Measurements from ENCODE around the gene AGPAT3.
"Not testable (repeated sequence)": the region's sequence is repeated elsewhere in the genome, so short reads cannot be mapped to it uniquely, and the experiment has no call there.

The AGPAT3 gene

DNA sequence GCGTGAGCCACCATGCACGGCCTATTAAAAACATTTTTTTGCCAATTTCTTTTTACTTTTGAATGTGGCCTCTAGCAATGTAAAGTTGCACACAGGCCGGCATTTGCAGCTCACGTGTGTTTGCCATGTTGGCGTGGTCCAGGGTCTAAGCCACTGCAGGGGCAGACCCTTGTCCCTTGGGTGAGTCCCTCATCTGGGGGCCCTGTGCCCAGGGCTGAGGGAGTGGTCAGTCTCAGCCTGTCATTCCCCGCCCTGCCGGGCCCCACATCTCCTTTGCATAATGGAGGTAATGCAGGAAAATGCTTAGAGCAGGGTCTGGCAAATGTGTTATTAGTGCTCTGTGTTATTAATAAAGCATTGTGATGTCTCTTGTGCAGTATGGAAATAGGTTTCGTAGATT lies 16.9 kb downstream of the AGPAT3 start:
- no peak for DNase-seq (ENCODE audit: low read depth in 2 of 3, low spot score in 1 of 3)

- DNase-seq (ENCODE audit: low read depth in 2 of 3, low spot score in 1 of 3): no peak
These were observed 18.0 kb downstream of the AGPAT3 start for GRCh38 chr21:43882952-43883545.

DNA sequence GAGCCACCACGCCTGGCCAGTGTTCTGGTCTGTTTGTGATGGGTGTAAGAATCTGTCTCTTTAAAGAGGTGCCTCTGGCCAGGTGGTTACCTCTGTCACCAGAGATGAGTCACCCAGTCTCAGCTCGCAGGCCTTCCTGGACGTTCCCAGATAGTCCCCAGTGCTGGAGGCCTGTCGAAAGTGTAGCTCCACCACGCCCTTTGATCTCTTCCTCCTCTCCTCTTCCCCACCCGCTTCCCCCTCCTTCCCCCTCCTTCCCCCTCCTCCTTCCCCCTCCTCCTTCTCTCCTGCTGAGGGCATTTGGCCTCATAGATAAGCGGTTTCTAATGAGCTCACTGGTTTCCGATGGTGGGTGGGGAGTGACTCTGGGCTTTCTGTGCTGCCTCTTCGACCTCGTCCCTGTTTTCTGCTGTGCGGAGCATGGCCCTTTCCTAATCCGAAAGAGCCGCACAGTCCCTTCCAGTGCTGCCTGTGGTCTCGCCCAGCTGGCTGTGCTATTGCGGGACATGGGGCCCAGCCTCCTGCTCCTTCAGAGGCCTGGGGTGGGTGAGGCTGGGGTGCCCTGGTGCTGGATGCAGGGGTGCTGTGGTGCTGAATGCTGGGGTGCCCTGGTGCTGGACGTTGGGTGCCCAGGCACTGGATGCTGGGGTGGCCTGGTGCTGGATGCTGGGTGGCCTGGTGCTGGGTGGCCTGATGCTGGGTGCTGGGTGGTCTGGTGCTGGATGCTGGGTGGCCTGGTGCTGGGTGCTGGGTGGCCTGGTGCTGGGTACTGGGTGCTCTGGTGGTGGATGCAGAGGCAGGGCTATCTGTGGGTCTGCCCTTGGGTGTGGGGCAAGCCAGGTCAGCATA lies 19.2 kb downstream of the AGPAT3 start:
- peak in 1 of 3 donors; percentile 12 for DNase-seq (ENCODE audit: low read depth in 2 of 3, low spot score in 1 of 3)

GRCh38 chr21:43884861-43885417 lies 19.9 kb downstream of the AGPAT3 start:
- DNase-seq (ENCODE audit: low read depth in 2 of 3, low spot score in 1 of 3): no peak

- no peak for DNase-seq (ENCODE audit: low read depth in 2 of 3, low spot score in 1 of 3)
These were observed 20.7 kb downstream of the AGPAT3 start for GRCh38 chr21:43885721-43886120.

- no peak for DNase-seq (ENCODE audit: low read depth in 2 of 3, low spot score in 1 of 3)
These were observed 21.5 kb downstream of the AGPAT3 start for GRCh38 chr21:43886565-43886964.

DNA sequence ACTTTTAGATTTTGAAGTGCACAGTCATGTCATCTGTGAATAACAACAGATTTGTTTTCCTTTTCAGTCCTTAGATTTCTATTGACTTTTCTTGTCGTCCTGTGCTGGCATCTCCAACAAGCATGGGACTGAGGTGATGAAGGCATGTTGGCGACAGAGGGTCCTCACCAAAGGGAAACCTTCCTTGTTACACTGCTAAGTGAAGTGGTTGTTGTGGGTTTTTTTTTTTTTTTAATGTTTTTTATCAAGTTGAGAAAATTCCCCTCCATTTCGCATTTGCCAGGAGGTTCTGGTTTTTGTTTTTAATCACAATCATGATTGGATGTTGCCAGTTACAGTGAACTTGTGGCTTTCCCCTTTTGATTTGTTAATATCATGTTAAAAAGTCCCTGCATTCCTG lies 24.0 kb downstream of the AGPAT3 start:
- DNase-seq (ENCODE audit: low read depth in 2 of 3, low spot score in 1 of 3): no peak

DNA sequence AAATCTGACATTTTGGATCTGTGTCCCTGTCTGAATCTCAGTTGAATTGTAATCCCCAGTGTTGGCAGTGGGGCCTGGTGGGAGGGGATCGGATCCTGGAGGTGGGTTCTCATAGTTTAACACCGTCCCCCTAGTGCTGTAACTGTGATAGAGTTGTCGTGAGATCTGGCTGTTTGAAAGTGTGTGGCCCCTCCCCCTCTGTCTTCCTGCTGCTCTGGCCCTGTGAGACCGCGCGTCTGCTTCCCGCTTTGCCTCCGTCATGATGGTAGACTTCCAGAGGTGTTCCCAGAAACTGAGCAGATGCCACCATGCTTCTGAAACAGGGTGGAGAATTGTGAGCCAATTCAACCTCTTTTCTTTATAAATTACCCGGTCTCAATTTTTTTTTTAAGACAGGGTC lies 25.0 kb downstream of the AGPAT3 start:
- no peak for DNase-seq (ENCODE audit: low read depth in 2 of 3, low spot score in 1 of 3)

DNA sequence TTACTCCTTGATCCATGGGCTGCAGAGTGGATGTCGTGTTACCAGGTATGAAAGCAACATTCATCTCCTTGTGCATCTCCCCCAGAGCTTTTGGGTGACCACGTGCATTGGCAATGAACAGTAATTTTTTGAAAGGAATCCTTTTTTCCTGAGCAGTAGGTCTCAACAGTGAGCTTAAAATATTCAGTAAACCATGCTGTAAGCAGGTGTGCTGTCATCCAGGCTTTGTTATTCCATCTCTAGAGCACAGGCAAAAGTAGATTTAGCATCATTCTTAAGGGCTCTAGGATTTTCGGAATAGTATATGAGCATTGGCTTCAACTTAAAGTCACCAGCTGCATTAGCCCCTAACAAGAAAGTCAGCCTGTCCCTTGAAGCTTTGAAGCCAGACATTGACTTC lies 27.3 kb downstream of the AGPAT3 start:
- no peak for DNase-seq (ENCODE audit: low read depth in 2 of 3, low spot score in 1 of 3)

GRCh38 chr21:43892984-43893535 lies 28.0 kb downstream of the AGPAT3 start:
- DNase-seq (ENCODE audit: low read depth in 2 of 3, low spot score in 1 of 3): no peak

DNA sequence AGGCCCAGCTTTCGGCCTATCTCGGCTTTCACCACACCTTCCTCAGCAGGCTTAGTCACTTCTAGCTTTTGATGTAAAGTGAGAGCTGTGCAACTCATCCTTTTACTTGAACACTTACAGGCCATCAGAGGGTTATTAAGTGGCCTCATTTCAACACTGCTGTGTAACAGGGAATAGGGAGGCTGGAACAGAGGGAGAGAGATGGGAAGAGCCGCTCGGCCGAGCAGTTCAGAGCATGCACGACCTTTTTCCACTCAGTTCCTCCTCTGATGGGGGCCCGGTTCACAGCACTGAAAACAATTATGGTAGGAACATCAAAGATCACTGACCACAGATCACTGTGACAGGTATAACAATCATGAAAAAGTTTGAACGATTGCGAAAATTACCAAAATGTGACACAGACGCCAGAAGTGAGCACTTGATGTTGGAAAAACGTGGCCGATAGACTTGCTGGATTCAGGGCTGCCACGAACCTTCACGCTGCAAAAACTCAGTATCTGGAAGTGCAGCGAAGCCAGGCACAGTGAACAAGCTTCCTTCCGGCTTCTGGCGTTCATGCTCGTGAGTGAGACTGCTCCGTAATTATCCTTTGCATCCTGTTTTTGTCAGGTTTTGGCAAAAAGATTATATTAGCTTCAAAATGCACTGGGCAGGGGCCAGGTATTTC lies 28.6 kb downstream of the AGPAT3 start:
- peak in 1 of 3 donors; percentile 30 for DNase-seq (ENCODE audit: low read depth in 2 of 3, low spot score in 1 of 3)

DNA sequence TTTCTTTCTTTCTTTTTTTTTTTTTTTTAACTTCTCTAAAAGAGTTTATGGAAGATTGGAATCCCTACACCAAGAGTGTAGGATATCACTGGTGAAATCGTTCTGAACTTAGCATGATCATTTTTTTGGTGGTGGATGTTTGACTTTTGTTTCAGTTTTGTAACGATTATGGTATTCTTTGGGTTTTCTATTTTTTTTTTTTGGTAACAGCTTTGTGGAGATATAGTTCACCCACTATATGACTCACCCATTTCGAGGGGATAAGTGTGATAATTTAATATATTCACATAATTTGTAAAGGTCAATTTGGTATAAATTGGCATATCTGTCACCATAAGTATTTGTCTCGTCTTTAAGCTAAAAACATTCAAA lies 29.2 kb downstream of the AGPAT3 start:
- DNase-seq (ENCODE audit: low read depth in 2 of 3, low spot score in 1 of 3): no peak

- DNase-seq (ENCODE audit: low read depth in 2 of 3, low spot score in 1 of 3): no peak
These were observed 30.2 kb downstream of the AGPAT3 start for GRCh38 chr21:43895196-43895595.

GRCh38 chr21:43896696-43897299 lies 31.8 kb downstream of the AGPAT3 start:
- DNase-seq (ENCODE audit: low read depth in 2 of 3, low spot score in 1 of 3): not testable (repeated sequence)

DNA sequence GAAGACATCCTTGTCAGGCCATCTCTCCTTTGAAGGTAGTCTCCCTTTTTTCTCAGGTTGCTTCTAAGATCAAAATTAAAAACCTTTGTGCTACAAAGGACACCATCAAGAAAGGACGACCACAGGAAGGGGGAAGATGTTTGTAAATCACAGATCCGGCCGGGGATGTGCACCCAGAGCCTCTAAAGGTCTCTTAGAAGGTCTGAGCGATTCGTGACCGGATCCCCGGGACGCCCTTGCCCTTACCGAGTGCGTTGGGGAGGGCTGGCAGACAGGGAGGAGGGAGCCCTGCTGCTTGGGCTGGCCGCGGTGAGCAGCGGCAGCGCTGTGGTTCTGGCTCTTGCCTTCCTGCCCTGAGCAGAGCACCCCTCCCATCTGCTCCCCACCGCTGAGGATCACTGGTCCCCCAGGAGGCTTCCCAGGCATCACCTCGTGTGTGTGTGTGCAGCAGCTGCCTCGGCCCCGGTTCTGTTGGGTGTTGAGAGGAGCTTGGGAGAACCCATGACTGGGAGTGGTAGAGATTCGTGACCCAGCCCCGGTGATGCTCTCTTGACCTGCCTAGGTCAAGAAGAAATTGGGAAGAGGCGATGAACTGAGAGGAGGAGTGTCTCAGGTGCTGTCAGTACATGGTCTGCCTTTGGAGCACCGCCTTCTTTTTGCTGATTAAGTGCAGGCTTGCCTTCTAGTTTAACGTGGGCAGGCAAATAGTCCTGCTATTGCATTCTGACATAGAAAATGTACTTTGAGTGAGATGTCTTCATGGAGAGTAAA lies 34.5 kb downstream of the AGPAT3 start:
- DNase-seq (ENCODE audit: low read depth in 2 of 3, low spot score in 1 of 3): no peak

DNA sequence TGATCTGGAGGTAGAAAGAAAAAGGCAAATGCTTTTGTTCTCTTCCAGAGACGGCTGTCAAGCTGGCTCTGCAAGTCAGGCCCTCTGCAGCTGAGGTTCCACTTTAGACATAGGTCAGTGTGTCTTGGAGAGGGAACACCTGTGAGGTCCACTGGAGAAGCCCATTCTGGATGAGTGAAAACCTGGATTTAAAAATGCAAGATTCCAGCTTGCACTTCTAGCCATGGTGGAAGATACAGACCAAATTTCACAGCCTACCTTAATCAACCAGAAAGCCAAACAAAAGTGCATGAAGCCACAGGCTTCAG lies 35.0 kb downstream of the AGPAT3 start:
- no peak for DNase-seq (ENCODE audit: low read depth in 2 of 3, low spot score in 1 of 3)

DNA sequence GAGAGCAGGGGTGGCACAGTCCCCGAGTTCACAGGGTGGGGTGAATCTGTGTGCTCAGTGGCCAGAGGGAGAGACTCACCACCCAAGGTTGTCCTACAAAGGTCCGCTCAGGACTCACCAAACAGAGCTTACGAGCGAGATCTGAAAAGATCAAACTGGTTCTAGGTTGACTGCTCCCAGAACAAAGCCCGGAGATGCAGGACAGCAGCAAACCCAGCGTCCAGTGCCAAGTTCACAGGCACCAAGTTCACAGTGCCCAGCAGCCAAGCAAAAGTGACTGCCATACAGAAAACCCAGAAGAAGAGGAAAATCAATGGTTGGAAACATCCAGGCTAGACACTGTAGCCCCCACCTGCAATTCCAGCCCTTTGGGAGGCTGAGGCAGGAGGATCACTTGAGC lies 35.7 kb downstream of the AGPAT3 start:
- DNase-seq (ENCODE audit: low read depth in 2 of 3, low spot score in 1 of 3): no peak

DNA sequence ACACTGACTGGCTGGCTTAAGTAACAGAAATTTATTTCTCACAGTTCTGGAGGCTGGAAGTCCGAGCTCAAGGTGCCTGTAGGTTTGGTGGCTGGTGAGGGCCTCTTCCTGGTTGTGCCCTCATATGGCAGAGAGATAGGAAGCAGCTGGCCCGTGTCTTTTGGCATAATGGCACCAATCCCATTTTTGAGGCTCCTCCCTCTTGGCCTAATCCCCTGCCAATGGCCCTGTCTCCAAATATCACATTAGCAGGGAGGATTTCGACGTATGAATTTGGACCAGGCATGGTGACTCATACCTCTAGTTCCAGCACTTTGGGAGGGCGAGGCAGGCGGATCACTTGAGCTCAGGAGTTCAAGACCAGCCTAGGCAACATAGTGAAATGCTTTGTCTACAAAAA lies 37.4 kb downstream of the AGPAT3 start:
- DNase-seq (ENCODE audit: low read depth in 2 of 3, low spot score in 1 of 3): no peak

- DNase-seq (ENCODE audit: low read depth in 2 of 3, low spot score in 1 of 3): no peak
These were observed 38.5 kb downstream of the AGPAT3 start for GRCh38 chr21:43903451-43904091.

DNA sequence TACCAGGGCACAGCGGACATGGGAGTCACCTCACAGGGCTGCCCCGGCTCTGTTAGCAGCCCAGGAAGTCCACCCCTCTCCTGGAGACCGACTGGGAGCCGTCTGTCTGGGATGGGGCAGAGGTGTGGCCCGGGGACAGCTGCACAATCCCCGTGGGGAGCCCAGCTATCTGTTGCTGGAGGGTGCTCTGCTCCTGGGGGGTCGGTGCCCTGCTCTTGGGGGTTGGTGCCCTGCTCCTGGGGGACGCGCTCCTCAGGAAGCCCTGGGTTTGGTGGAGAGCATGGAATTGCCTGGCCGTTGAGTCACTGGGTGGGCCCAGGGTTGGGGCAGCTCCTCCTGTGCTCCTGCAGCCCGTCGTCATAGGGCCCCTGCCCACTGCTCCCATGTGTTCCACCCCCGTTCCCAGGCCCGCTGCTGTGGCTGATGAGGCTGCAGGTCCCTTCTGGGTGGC lies 39.3 kb downstream of the AGPAT3 start:
- DNase-seq (ENCODE audit: low read depth in 2 of 3, low spot score in 1 of 3): no peak
